B cell (primary cell): ENCODE data around the gene GPM6B.
A peak's percentile ranks its signal among the peaks of the same experiment; 100 is the strongest.

Experiments
- EZH2 ChIP-seq: IDR thresholded peaks from 2 replicates; pipeline ENCODE4 v1.6.1; 2012; ENCODE audit warnings: borderline replicate concordance, low read depth, mild to moderate bottlenecking, moderate library complexity, low read length; ENCODE audit not compliant: insufficient read depth, poor library complexity, severe bottlenecking
- TF ChIP-seq, protein P1 (sequence below): fragments of 200-600 bp; IDR thresholded peaks from one replicate; pipeline ENCODE4 v1.8.0; 2022; ENCODE audit warnings: antibody characterized with exemption, mild to moderate bottlenecking

GRCh38 chrX:13750204-13750603 lies 66.7 kb downstream of the GPM6B start:
- TF ChIP-seq, protein P1, sequence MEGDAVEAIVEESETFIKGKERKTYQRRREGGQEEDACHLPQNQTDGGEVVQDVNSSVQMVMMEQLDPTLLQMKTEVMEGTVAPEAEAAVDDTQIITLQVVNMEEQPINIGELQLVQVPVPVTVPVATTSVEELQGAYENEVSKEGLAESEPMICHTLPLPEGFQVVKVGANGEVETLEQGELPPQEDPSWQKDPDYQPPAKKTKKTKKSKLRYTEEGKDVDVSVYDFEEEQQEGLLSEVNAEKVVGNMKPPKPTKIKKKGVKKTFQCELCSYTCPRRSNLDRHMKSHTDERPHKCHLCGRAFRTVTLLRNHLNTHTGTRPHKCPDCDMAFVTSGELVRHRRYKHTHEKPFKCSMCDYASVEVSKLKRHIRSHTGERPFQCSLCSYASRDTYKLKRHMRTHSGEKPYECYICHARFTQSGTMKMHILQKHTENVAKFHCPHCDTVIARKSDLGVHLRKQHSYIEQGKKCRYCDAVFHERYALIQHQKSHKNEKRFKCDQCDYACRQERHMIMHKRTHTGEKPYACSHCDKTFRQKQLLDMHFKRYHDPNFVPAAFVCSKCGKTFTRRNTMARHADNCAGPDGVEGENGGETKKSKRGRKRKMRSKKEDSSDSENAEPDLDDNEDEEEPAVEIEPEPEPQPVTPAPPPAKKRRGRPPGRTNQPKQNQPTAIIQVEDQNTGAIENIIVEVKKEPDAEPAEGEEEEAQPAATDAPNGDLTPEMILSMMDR = peak; percentile 48
- no peak for TF ChIP-seq EZH2
